BE2C (cell line): Measurements from ENCODE around the gene GSTO2.

Experiments
- DNase-seq: peaks from one replicate; pipeline ENCODE4 v3.0.0-alpha.2; 2020
- H3K27me3 ChIP-seq: fragments of 250-450 bp; sonication (Bioruptor Pico); 2 replicates; pipeline ENCODE4 v1.5.1; 2020; ENCODE audit warnings: mild to moderate bottlenecking
- H3K36me3 ChIP-seq: fragments of 250-450 bp; sonication (Bioruptor Pico); 2 replicates; pipeline ENCODE4 v1.5.1; 2020; ENCODE audit warnings: mild to moderate bottlenecking
- H3K4me1 ChIP-seq: fragments of 250-450 bp; sonication (Bioruptor Pico); 2 replicates; pipeline ENCODE4 v1.5.1; 2020
- H3K4me3 ChIP-seq: 2 replicates; pipeline ENCODE4 v1.5.1; 2011; ENCODE audit warnings: low read depth, low read length
- H3K9me3 ChIP-seq: fragments of 250-450 bp; sonication (Bioruptor Pico); 2 replicates; pipeline ENCODE4 v1.5.1; 2020
- TF ChIP-seq, protein P1 (sequence below): IDR thresholded peaks from 2 replicates; pipeline ENCODE4 v1.5.1; 2012; ENCODE audit warnings: mild to moderate bottlenecking, low read depth, low read length

Gene GSTO2

DNA sequence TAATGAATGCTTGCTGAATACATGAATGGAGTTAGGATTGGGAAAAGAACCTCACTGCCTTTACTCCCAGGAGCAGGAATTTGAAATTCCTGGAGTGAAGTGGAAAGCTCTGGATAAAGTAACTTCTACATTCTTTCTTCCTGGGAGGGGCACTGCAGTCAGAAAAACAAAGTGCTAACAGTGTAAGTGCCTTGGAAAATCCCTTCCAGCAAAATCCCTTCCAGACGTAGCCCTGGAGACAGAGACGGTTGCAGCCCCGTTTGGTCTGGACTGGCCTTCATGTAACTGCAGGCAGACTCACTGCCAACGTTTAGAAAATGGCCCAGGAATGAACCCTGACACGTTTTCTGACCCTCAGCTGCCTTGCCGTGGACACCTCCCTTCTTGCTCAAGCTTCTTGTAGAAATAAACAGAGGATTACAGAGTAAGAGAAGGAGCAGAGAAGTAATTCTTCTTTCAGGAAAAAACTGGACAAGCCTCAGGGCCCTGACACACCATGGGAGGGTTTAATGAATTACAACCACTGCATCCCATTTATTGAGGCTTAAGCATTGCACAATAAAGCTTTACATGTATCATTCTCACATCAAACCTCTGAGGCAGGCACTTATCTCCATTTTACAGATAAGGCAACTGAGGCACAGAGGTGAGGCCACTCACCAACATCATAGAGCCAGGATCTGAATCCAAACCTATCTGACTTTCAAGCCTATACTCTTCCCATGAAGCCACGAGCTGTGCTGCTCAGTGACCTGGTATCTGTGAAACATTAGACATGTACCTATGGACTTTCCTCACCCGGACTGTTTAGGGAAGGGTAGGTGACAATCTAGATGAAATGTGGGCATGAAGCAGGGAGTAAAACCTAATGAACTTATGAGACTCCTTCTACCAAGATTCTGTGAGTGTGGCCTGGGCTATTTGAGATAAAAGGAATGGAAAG is 61.5 kb downstream of the GSTO2 start:
- no peak overlapping the region for H3K4me3 ChIP-seq
- H3K4me1 ChIP-seq = no peaks in the 10 kb centered on the region
- TF ChIP-seq, protein P1, sequence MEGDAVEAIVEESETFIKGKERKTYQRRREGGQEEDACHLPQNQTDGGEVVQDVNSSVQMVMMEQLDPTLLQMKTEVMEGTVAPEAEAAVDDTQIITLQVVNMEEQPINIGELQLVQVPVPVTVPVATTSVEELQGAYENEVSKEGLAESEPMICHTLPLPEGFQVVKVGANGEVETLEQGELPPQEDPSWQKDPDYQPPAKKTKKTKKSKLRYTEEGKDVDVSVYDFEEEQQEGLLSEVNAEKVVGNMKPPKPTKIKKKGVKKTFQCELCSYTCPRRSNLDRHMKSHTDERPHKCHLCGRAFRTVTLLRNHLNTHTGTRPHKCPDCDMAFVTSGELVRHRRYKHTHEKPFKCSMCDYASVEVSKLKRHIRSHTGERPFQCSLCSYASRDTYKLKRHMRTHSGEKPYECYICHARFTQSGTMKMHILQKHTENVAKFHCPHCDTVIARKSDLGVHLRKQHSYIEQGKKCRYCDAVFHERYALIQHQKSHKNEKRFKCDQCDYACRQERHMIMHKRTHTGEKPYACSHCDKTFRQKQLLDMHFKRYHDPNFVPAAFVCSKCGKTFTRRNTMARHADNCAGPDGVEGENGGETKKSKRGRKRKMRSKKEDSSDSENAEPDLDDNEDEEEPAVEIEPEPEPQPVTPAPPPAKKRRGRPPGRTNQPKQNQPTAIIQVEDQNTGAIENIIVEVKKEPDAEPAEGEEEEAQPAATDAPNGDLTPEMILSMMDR = no peak
- no peaks in the 10 kb centered on the region for H3K9me3 ChIP-seq
- no peak for DNase-seq
- H3K27me3 ChIP-seq = no peaks in the 10 kb centered on the region
- H3K36me3 ChIP-seq = no peaks in the 10 kb centered on the region

DNA sequence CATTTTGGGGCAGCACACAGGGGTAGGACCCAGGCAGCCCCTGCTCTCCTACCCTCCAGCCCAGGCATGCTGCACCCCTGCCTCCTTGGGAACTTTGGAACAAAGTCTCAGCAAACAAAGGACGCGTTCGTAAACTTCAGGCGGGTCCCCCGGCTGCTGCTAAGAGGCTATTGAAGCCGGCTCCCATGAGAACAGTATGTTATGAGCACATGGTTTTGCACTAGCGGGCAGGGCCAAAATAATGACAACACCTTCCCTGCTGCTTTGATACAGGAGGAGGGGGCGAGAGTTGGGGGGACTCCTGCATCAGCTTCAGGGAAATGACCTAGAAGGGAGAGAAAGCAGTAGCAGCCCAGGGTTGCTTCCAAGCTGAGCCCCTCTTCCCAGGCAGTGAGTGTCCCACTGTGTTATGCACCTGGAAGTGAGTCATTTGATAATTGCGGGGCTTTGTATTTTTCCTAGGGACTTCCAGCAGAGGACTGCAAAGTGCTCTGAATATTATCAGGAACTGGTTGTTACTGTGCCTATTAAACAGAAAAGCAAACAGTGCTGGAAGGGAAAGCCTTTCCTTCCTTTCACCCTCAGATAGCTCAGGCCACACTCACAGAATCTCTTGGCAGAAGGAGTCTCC is 62.3 kb downstream of the GSTO2 start:
- Histone ChIP-seq H3K27me3 (no peaks in the 10 kb centered on the region), H3K36me3 (no peaks in the 10 kb centered on the region), H3K4me3 (no peak overlapping the region), H3K9me3 (no peaks in the 10 kb centered on the region), H3K4me1 (no peaks in the 10 kb centered on the region)
- TF ChIP-seq, protein P1 = no peak
- no peak for DNase-seq

DNA sequence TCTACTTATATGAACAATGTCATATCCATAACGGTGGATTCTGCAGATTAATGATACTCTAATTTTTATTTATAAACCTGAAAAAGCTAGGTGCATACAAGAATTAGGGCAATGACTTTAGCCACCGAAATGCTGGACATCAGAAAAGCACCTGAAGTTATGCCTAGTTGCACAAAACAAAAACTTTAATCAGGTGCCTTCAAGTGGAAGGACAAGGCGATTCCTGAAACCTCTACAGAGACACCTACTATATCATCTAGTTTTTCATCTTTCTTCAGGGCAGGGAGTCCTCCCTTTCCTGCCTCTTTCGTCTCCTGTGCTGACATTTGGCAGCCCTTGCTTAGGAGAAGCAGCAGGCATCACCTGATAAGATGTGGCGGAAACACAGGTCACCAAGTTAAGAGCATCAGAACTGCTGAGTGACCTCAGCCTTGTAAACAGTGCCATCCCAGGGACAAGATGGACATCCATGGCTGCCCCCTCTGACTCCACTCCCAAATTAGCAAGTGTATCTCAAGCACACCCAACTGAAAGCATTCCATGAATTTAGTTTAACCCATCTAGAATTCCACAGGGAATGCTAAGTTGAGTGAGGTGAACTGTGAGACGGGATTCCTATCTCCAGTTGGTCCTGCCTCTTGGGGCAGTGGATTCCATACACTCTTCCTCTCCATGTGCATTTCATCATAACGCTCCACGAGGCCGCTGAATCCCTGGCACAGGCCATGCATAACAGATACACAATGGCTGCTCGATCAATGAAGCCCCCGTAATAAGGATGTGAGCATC is 63.5 kb downstream of the GSTO2 start:
- H3K36me3 ChIP-seq = no peaks in the 10 kb centered on the region
- no peak for DNase-seq
- H3K9me3 ChIP-seq = no peaks in the 10 kb centered on the region
- TF ChIP-seq, protein P1 = no peak
- peaks cover 7% of the 10 kb centered on the region for H3K27me3 ChIP-seq
- no peak overlapping the region for H3K4me3 ChIP-seq
- H3K4me1 ChIP-seq = no peaks in the 10 kb centered on the region

DNA sequence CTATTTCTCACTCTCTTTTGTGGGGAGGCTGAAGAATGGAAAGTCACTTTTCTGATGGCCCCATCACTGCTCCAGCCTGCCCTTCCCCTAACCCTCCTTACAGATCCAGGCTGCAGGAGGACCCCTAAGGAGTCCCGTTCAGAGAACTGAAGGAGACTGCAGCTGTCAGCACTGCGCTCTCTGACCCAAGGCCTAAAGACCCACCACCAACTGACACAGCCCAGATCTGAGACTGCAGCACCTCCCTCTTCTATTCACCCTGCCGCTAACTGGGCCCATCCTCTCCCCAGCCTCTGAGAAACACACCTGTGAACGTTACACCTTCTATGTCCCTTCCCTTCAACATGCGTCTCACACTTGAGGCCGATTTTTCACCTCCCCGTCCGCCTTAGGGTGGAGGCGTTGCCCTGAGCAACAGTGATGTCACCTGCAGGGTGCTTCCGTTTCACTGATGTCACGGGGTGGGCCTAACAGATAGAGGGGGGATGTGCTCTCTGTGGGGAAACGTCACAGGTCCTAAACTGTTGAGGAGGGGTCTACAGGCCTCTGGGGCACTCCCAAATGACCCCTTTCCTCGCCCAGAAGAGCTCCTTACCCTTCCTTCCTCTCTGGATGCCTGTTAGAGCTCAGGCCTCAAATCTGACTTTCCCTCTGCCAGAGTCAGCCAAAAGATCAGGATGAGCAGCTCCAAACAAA is 64.2 kb downstream of the GSTO2 start:
- no peak overlapping the region for H3K4me3 ChIP-seq
- H3K27me3 ChIP-seq = peaks cover 14% of the 10 kb centered on the region
- H3K4me1 ChIP-seq = no peaks in the 10 kb centered on the region
- DNase-seq = no peak
- TF ChIP-seq, protein P1 = no peak
- no peaks in the 10 kb centered on the region for H3K36me3 ChIP-seq
- H3K9me3 ChIP-seq = no peaks in the 10 kb centered on the region

DNA sequence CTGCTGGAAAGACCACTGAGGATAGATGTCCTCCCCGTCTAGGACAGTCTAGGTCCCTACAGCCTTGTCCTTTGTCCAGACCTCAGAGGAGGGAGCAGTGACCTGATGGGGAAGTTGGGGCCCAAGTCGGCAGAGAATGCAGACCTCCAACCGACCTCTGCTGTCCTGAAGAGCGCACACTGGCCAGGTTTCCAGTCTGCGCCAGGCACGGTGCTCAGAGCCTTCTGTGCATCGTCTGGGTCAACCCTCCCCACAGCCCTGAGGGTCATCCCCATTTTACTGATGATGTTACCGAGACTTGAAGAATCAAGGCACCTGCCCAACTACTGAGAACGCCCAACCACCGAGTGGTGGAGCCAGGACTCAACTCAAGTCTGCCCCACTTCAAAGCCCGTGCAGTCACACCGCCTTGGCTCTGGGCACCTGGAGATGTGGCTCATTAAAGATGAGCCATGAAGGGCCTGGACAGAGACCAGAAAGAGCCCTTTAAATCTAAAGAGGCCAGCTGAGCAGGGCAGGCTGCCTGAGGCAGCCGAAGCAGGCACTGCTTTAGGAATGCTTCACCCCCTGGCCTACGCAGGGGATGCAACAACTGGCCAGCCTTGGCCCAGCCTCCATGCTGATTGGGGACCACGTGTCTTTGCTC is 64.9 kb downstream of the GSTO2 start:
- no peaks in the 10 kb centered on the region for H3K4me1 ChIP-seq
- TF ChIP-seq, protein P1 = no peak
- no peaks in the 10 kb centered on the region for H3K36me3 ChIP-seq
- DNase-seq = no peak
- peaks cover 21% of the 10 kb centered on the region for H3K27me3 ChIP-seq
- H3K4me3 ChIP-seq = no peak overlapping the region
- no peaks in the 10 kb centered on the region for H3K9me3 ChIP-seq
